Loucy (cell line): ENCODE results near the gene MFSD6.

Experiments used
- EZH2phosphoT487 ChIP-seq: fragments of 200-600 bp; IDR thresholded peaks from 2 replicates; pipeline ENCODE4 v1.6.1; 2018; ENCODE audit warnings: antibody characterized with exemption, mild to moderate bottlenecking, moderate library complexity, borderline replicate concordance
- TF ChIP-seq, protein P1 (sequence below): fragments of 200-600 bp; sonication (generic); conservative IDR thresholded peaks from 2 replicates; pipeline ENCODE4 v1.5.1; 2014; ENCODE audit warnings: mild to moderate bottlenecking, antibody characterized with exemption, low read length

DNA sequence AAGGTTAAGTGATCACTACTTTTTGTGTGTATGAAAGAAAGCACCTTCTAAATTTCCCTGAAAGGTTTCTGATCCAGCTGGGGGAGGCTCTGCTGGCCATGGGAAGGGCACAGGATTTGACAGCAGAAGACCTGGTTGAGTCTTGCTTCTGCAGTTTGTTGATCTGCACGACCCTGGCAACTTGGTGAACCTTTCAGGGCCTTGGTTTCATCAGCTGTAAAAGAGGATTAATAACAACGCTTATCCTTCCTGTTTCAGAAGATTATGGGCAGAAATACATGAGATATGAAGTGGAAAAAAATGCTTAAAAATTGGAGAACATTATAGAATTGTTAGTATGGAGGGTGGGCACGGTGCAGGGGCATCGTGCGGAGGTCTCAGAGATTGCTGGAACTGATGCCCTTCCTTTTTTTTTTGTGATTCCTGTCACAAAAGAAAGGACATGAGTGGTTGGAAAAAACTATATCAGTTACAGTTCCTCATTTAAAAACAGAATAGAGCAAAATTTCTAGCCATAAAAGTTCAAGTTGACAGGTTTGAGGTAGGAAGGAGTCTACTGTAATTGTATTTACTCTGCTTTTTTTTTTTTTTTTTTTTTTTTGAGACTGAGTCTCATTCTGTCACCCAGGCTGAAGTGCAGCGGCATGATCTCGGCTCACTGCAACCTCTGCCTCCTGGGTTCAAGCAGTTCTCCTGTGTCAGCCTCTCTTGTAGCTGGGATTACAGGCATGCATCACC lies 47.4 kb downstream of the MFSD6 start:
- TF ChIP-seq, protein P1, sequence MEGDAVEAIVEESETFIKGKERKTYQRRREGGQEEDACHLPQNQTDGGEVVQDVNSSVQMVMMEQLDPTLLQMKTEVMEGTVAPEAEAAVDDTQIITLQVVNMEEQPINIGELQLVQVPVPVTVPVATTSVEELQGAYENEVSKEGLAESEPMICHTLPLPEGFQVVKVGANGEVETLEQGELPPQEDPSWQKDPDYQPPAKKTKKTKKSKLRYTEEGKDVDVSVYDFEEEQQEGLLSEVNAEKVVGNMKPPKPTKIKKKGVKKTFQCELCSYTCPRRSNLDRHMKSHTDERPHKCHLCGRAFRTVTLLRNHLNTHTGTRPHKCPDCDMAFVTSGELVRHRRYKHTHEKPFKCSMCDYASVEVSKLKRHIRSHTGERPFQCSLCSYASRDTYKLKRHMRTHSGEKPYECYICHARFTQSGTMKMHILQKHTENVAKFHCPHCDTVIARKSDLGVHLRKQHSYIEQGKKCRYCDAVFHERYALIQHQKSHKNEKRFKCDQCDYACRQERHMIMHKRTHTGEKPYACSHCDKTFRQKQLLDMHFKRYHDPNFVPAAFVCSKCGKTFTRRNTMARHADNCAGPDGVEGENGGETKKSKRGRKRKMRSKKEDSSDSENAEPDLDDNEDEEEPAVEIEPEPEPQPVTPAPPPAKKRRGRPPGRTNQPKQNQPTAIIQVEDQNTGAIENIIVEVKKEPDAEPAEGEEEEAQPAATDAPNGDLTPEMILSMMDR: no peak
- no peak for TF ChIP-seq EZH2phosphoT487
